HG02885 (cell line): ENCODE data around the gene TTC24.

Experiments
- ATAC-seq: cut with Tn5 transposase; IDR thresholded peaks from one replicate; pipeline ENCODE4 v1.9.1; 2021; ENCODE audit warnings: mild to moderate bottlenecking; ENCODE audit not compliant: unreplicated experiment, poor library complexity

The TTC24 gene

GRCh38 chr1:156632355-156632754 lies 52.8 kb downstream of the TTC24 start:
- no peak for ATAC-seq
